ENCODE results near the gene CCL8. TPM values are rescaled to one million over a fixed set of nuclear protein-coding genes. Genes with fewer than 3 reads are reported as not detected.
"Not testable (repeated sequence)": the region's sequence is repeated elsewhere in the genome, so short reads cannot be mapped to it uniquely, and the experiment has no call there.

CCL8 gene
- total and polyA plus RNA-seq, 8 donors: 0.63 to 6.7 (median 2.4) TPM; not detected in 3

GRCh38 chr17:34313164-34313563, 6.1 kb upstream of the CCL8 start:
- Histone ChIP-seq H3K36me3 (no peaks in the 10 kb centered on the region), H3K27me3 (peaks cover 0 to 6% (median 0%) of the 10 kb centered on the region in 3 donors), H3K27ac (peak overlapping the region in 4 of 5 donors; percentile 34 to 69 (median 58)), H3K4me1 (peaks cover 0 to 15% (median 9%) of the 10 kb centered on the region in 4 donors), H3K4me3 (no peak overlapping the region), H3K9me3 (no peaks in the 10 kb centered on the region)
- 70 to 84% (median 82%) methylated on average over 4 of the region's 4 CpGs for WGBS, 5 donors
- peak in 1 of 2 donors; percentile 32 for DNase-seq
- TF ChIP-seq POLR2AphosphoS5 (IDR thresholded peaks at IDR 0.05) (no peak), POLR2A (IDR thresholded peaks at IDR 0.05) (no peak), EP300 (IDR thresholded peaks at IDR 0.05) (no peak)
- TF ChIP-seq, protein P1, sequence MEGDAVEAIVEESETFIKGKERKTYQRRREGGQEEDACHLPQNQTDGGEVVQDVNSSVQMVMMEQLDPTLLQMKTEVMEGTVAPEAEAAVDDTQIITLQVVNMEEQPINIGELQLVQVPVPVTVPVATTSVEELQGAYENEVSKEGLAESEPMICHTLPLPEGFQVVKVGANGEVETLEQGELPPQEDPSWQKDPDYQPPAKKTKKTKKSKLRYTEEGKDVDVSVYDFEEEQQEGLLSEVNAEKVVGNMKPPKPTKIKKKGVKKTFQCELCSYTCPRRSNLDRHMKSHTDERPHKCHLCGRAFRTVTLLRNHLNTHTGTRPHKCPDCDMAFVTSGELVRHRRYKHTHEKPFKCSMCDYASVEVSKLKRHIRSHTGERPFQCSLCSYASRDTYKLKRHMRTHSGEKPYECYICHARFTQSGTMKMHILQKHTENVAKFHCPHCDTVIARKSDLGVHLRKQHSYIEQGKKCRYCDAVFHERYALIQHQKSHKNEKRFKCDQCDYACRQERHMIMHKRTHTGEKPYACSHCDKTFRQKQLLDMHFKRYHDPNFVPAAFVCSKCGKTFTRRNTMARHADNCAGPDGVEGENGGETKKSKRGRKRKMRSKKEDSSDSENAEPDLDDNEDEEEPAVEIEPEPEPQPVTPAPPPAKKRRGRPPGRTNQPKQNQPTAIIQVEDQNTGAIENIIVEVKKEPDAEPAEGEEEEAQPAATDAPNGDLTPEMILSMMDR (IDR thresholded peaks at IDR 0.05): no peak
- intact Hi-C loops (cut with DNase I; ENCODE audit: low total_unique reads): no loop called here

DNA sequence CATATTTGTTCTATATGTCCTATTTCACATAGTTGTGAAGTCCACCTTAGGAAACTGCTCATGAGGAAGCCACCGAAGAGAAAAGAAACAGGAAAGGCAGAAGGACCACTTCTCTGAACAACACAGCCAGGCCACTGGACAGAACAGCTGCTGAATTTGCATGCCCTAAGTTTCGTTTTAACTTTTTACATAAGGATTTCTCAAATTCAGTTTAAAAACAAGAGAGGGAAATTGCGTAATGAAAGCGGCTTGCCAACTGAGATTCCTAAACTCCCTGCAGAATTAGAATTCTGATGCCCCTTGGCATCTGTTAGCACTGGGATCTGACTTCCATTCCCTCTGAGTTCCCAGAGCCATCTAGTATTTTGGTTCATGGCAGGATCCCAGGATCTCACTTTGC, 5.0 kb upstream of the CCL8 start:
- intact Hi-C loops (cut with DNase I; ENCODE audit: low total_unique reads): no loop called here

DNA sequence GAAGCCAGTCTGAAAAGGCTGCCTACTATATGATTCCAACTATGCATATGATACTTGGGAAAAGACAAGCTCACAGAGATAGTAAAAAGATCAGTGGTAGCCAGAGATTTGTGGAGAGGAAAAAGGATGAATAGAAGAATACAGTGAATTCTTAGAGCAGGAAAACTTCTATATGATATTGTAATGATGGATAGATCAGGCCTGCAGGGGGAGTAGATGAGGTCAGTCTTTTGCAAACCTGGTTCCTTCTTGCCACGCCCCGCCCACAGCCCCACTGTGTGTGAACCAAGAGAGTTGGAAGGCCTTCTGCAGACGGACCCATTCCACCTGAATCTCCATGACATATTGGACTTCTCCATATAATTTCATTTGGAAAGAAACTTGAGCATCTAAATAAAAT, 761 bp upstream of the CCL8 start:
- no peak overlapping the region for H3K27ac ChIP-seq
- DNase-seq: no peak
- 48 to 68% (median 63%) methylated on average over 3 of the region's 3 CpGs for WGBS, 5 donors
- H3K36me3 ChIP-seq: no peaks in the 10 kb centered on the region
- intact Hi-C loops (cut with DNase I; ENCODE audit: low total_unique reads): no loop called here
- H3K27me3 ChIP-seq: no peaks in the 10 kb centered on the region
- no peak overlapping the region for H3K4me3 ChIP-seq
- TF ChIP-seq POLR2A (IDR thresholded peaks at IDR 0.05) (no peak), POLR2AphosphoS5 (IDR thresholded peaks at IDR 0.05) (no peak), EP300 (IDR thresholded peaks at IDR 0.05) (no peak)
- TF ChIP-seq, protein P1 (IDR thresholded peaks at IDR 0.05): no peak
- H3K4me1 ChIP-seq: peaks cover 0 to 18% (median 8%) of the 10 kb centered on the region in 4 donors
- H3K9me3 ChIP-seq: no peaks in the 10 kb centered on the region

More for the DNA sequence above, 5.0 kb upstream of the CCL8 start:
- peak in 1 of 2 donors; percentile 52 for DNase-seq
- H3K4me1 ChIP-seq: peaks cover 0 to 17% (median 9%) of the 10 kb centered on the region in 4 donors
- no peaks in the 10 kb centered on the region for H3K36me3 ChIP-seq
- H3K27me3 ChIP-seq: peaks cover 0 to 6% (median 0%) of the 10 kb centered on the region in 3 donors
- TF ChIP-seq, protein P1 (IDR thresholded peaks at IDR 0.05): no peak
- peak in 2 of 3 donors; percentile 14 to 39 for TF ChIP-seq POLR2AphosphoS5 (IDR thresholded peaks at IDR 0.05)
- H3K9me3 ChIP-seq: no peaks in the 10 kb centered on the region
- peak overlapping the region in 4 of 5 donors; percentile 34 to 69 (median 46) for H3K27ac ChIP-seq
- H3K4me3 ChIP-seq: no peak overlapping the region
- WGBS, 5 donors: 49 to 58% (median 55%) methylated on average over 4 of the region's 4 CpGs

- H3K4me1 ChIP-seq: peaks cover 0 to 3% (median 0%) of the 10 kb centered on the region in 4 donors
- TF ChIP-seq POLR2A (IDR thresholded peaks at IDR 0.05) (no peak), EP300 (IDR thresholded peaks at IDR 0.05) (no peak)
- intact Hi-C loops (cut with DNase I; ENCODE audit: low total_unique reads): no loop called here
- no peak overlapping the region for H3K4me3 ChIP-seq
- no peak overlapping the region for H3K27ac ChIP-seq
- H3K9me3 ChIP-seq: peaks cover 0 to 15% (median 7%) of the 10 kb centered on the region in 4 donors
- no peaks in the 10 kb centered on the region for H3K27me3 ChIP-seq
- no peaks in the 10 kb centered on the region for H3K36me3 ChIP-seq
- DNase-seq: no peak
Measured at GRCh38 chr17:34321964-34322363, 2.7 kb downstream of the CCL8 start.

DNA sequence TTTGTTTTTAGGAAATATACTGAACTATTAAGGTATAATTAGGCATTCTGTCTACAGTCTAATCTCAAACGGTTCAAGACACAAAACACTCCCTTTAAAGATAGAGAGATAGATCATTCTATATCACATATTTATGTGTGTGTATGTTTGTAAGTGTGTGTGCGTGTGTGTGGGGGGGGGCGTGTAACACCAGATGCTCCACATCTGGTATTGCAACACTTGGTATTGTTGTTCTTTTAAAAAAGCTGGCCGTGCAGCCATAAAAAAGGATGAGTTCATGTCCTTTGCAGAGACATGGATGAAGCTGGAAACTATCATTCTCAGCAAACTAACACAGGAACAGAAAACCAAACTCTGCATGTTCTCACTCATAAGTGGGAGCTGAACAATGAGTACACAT, 8.3 kb downstream of the CCL8 start:
- H3K27me3 ChIP-seq; intact Hi-C loops (cut with DNase I; ENCODE audit: low total_unique reads); H3K36me3 ChIP-seq; H3K4me3 ChIP-seq; H3K4me1 ChIP-seq; H3K27ac ChIP-seq: not testable (repeated sequence)
- peaks cover 0 to 15% (median 7%) of the 10 kb centered on the region in 4 donors for H3K9me3 ChIP-seq
- peak in 1 of 3 donors; percentile 16 for TF ChIP-seq POLR2AphosphoS5 (IDR thresholded peaks at IDR 0.05)
- WGBS, 5 donors: 52 to 64% (median 64%) methylated on average over 4 of the region's 4 CpGs
- peak in 1 of 2 donors; percentile 55 for DNase-seq

Data from stomach (tissue), 9 donors.